Suprapubic skin (tissue), 3 donors: ENCODE results near the gene KRT10.

ENCODE experiments used
- POLR2A ChIP-seq, 2 donors: fragments of 450-650 bp; IDR thresholded peaks; one replicate each; pipeline ENCODE4 v1.6.1; 2017; ENCODE audit warnings: antibody characterized with exemption in 2 of 2, mild to moderate bottlenecking in 2 of 2, moderate library complexity in 2 of 2
- TF ChIP-seq, protein P1 (sequence below), 2 donors: fragments of 200-600 bp in 1 of 2; fragments of 450-650 bp in 1 of 2; sonication (generic) in 1 of 2; IDR thresholded peaks; one replicate each; pipeline ENCODE4 v1.5.1; 2016 to 2019; ENCODE audit warnings: antibody characterized with exemption in 2 of 2, mild to moderate bottlenecking in 1 of 2, moderate library complexity in 1 of 2

DNA sequence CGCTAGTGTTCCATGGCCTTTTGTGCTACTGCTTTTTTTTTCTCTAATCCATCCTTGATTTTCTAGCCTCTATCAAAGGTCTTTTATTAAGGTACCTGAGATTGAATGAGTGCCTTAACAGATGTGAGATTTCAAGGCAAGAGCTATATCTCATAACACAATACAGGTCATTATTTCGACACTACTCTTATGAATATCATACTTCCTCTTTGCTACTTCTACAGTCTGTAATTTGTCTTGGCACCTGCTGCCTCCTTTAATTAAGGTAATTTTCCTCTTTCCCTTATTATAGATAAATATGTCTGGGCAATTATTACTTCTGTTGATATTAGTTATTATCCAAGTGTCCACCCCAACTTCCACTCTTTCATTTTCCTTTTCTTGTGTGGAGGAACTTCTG lies 27.9 kb downstream of the KRT10 start:
- TF ChIP-seq, protein P1, sequence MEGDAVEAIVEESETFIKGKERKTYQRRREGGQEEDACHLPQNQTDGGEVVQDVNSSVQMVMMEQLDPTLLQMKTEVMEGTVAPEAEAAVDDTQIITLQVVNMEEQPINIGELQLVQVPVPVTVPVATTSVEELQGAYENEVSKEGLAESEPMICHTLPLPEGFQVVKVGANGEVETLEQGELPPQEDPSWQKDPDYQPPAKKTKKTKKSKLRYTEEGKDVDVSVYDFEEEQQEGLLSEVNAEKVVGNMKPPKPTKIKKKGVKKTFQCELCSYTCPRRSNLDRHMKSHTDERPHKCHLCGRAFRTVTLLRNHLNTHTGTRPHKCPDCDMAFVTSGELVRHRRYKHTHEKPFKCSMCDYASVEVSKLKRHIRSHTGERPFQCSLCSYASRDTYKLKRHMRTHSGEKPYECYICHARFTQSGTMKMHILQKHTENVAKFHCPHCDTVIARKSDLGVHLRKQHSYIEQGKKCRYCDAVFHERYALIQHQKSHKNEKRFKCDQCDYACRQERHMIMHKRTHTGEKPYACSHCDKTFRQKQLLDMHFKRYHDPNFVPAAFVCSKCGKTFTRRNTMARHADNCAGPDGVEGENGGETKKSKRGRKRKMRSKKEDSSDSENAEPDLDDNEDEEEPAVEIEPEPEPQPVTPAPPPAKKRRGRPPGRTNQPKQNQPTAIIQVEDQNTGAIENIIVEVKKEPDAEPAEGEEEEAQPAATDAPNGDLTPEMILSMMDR (IDR thresholded peaks at IDR 0.05) = no peak
- TF ChIP-seq POLR2A (IDR thresholded peaks at IDR 0.05) = no peak
